GM21723 (cell line): ENCODE data around the gene SLC38A3.

ENCODE experiments used
- ATAC-seq: cut with Tn5 transposase; IDR thresholded peaks from one replicate; pipeline ENCODE4 v1.9.1; 2021; ENCODE audit warnings: mild to moderate bottlenecking, moderate library complexity; ENCODE audit not compliant: unreplicated experiment

Gene SLC38A3

DNA sequence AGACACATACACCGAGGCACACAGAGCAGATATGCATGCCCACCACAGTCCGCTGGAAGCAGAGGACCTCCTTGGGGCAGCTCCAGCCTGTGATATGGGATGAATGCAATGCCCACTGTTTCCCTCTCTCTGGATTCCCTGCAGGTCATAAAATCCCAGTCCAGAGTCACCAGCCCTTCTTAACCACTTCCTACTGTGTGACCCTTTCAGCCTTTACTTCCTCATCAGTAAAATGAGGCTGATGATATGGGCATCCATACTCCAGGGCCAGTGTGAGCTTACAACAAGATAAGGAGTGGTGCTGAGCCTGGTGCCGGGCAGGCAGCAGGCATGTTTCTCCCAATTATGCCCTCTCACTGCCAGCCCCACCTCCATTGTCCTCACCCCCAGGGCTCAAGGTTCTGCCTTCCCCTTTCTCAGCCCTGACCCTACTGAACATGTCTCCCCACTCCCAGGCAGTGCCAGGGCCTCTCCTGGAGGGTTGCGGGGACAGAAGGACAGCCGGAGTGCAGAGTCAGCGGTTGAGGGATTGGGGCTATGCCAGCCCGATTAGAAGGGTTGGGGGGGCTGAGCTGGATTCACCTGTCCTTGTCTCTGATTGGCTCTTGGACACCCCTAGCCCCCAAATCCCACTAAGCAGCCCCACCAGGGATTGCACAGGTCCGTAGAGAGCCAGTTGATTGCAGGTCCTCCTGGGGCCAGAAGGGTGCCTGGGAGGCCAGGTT lies 14.0 kb upstream of the SLC38A3 start, which contains the start of gene GNAT1:
Gene GNAT1, plus strand, starts transcription at position 675 of the 725 bp plus-strand sequence. CDS start 116 bp downstream, outside the sequence.
- ATAC-seq, result no peak

DNA sequence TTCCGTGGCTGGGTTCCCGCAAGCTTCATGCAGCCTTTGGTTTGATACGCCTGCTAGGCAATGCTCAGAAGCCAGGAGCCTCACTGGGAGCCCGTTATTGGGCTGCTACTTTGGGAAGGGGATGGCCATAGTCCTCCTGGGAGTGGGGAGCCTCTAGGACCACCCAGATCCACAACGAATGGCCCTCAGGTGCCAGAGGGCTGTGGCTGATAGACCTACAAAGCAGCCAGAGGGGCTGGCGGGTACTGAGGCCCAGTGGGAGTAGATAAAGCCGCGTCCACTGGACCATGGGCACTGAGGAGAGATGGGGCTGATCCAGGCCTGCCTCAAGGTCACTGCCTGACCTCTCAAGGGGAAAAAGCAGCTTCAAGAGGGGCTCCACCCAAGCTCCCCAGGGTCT lies 12.9 kb upstream of the SLC38A3 start:
- ATAC-seq, result no peak

DNA sequence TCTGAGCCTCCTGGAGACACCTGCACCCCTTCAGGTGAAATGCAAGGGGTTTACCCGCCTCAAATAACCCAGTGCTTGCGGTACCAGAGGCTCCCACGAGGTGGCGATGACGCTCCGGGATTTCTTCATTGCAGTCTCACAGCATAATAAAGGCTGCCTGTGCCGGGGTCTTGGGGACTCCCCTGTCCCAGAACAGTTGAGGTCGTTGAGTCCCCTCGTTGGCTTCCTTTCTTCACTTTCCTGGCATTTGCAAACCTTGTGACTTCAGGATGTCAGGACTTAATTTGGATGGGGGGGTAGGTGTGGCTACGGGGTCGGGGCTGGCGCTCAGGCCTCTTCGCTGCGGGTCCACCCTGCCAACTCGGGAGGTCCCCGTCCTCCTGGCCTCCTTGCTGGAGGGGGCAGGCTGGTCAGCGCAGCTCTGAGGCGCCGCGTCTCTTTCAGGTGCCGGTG lies 12.4 kb upstream of the SLC38A3 start:
- no peak for ATAC-seq

- ATAC-seq, result no peak
Observed at GRCh38 chr3:50193286-50193685, 11.8 kb upstream of the SLC38A3 start.

DNA sequence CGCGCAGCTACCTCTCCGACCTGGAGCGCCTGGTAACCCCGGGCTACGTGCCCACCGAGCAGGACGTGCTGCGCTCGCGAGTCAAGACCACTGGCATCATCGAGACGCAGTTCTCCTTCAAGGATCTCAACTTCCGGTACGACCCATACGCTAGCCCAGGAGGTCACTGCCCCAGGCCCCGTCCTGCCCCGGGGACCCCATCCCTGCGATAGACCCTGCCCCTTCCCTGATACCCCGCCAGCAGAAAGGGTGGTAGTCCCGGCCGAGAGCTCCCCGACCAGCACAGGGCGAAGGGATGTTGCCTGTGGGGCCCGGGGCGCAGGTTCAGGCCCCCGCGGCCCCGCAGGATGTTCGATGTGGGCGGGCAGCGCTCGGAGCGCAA lies 11.3 kb upstream of the SLC38A3 start:
- ATAC-seq, result no peak

- peak; percentile 72 for ATAC-seq
Observed at GRCh38 chr3:50194128-50194902, 10.8 kb upstream of the SLC38A3 start.

- ATAC-seq, result peak; percentile 36
Observed at GRCh38 chr3:50194903-50195500, 10.1 kb upstream of the SLC38A3 start.

DNA sequence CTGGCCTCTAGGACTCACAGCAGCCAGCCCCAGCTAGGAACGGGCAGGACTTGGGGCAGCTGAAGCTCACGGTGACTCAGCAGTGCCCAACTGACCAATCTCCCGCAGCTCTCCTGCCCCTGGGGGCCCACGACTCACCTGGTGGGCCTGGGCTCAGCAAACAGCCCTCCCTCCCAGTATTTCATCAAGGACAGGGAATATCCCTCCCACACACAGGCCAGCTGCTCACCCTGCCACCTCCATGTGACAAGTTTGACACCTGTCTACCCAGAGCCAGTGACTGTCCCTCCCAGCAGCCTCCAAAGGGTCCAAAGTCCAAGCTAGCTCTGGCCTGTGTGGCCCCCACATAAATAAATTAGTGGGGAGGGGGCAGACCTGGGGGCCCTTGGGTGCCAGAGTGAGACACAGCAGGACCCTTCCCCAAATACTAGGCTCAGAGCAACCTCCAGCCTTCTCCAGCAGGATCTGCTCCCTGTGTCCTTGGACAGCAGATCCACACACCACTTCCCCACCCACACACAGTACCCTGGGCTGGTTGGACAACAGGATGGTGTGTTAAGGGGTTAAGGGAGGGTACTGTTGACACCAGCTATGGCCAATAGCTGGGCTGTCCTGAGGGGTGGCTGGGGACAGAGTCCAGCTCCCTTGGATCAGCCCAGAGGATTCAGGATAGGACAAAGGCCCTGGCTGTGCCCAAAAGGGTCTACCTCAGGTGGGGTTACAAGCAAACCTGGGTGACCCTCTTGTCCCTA lies 9.4 kb upstream of the SLC38A3 start:
- ATAC-seq, result no peak

DNA sequence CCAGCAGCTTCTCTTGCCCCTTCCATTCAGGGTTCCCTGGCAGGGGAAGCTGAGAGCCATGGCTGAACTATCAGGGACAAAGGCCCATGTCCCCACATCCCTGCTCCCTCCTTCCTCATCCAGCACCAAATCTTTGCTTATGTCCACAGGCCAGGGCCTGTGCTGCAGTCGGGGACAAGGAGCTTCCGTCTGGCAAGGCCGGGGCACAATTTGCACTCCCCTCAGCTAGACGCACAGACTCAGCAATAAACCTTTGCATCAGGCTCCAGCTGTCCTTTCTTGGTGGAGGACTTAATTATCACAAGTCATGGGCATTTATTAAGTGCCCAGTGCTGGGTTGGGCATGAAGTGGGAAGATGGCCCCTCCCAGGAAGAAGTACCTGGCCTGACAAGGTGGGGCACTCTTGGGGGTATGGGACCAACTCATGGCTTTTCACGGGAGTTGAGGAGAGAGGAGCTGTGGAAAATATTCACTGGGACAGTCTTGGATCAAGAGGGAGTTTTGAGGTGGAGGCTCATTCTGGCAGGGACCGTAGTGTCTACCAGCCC lies 8.7 kb upstream of the SLC38A3 start:
- no peak for ATAC-seq

DNA sequence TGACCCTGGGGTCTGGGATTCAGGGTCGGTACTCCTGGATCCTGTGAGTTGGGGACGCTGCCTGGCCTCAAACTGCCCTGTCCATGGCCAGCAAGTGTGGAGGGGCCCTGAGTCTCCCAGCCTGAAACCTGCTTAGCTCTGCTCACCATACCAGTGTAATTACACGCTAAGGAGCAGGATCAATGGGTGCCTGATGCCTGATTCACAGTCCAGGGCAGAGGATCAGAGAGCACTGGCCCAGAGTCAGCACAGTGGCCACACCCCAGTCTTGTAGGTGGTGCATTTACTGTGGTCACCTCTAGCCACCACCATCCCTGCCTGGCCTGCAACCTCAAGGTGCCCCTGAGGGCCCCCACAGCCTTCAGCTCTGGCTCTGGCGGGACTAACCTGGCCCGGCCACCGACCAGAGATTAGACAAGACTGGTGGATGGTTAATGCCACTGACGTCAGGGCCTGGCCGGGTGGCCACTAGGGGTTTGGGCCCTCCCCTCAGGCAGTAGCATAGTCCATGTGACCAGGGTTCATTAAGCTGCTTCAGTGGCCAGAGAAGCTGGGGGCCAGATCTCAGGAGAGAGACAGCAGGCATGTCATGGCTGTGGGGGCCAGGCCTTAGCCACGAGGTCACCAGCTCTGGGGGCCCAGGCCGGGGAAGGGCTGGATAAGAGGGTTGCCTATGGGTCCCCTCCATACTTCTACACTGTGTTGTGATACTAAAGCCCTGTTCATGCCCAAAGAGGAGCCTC lies 3.3 kb upstream of the SLC38A3 start:
- ATAC-seq, result no peak

DNA sequence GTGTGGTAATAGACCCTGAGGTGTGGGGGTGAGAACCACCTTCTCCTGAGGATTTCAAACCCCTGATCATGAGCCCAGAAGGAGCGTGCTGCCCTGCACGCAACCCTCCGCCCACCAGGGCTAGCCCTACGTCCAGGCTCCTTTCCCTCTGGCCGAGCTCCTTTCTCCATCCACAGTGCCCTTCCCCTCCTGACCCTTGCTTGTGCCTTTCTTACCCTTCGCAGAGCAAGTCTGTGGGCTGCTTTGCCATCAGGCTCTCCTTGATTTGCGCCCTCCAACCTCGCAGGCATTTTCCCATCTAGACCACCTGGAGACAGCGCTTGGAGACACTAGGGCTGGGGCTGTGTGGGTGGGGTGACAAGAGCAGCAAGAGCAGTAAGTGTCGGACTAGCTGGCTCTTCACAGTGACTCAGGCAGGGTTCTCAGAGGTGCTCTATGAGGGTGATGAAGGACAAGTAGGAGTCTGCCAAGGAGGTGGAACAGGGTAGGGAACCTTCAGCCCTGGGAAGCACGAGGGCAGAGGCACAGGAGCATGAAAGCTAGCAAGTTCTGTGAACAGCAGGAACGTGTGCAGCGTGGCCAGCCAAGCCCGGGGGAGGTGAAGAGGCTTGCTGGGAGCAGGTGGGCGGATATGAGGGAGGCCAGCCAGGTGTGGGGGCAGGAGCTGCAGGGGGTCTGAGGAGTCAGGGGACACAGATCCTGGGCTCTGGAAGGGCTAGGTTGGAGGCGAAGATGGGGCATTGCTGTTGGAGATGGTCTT lies 2.5 kb upstream of the SLC38A3 start:
- no peak for ATAC-seq

DNA sequence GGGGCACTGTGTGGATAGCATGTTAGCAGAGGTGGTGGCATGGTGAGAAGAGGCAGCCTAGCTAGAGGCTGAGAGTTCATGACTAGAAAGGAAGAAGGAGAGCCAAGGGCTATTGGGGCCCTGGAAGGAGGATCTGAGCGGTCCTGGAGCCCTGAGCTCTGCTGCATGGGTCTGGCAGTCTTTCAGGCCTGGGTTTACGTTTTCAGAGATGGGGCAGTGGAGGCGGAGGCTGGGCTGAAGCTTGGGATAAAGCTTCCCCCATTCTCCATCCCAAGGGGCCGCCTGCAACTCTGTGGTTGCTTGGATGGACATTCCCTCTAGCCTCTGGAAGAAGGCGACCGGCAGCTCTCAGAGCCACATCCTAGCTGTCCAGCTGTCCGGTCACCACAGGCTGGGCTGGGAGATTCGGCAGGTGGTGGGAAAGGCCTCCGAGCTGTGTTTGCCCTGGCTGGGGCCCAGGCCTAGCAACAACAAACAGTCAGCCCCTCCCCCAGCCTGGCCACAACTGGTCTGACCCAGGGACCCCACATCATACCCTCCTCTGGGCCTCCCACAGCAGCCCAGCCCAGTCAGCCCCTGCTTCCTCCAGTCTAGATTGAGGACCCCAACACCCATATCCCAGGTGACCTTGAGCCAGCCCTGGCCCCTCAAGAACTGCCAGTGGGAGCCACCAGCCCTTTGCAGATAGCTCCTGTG lies 1.8 kb upstream of the SLC38A3 start:
- ATAC-seq, result no peak

- no peak for ATAC-seq
Observed at GRCh38 chr3:50203809-50204803, 965 bp upstream of the SLC38A3 start.

DNA sequence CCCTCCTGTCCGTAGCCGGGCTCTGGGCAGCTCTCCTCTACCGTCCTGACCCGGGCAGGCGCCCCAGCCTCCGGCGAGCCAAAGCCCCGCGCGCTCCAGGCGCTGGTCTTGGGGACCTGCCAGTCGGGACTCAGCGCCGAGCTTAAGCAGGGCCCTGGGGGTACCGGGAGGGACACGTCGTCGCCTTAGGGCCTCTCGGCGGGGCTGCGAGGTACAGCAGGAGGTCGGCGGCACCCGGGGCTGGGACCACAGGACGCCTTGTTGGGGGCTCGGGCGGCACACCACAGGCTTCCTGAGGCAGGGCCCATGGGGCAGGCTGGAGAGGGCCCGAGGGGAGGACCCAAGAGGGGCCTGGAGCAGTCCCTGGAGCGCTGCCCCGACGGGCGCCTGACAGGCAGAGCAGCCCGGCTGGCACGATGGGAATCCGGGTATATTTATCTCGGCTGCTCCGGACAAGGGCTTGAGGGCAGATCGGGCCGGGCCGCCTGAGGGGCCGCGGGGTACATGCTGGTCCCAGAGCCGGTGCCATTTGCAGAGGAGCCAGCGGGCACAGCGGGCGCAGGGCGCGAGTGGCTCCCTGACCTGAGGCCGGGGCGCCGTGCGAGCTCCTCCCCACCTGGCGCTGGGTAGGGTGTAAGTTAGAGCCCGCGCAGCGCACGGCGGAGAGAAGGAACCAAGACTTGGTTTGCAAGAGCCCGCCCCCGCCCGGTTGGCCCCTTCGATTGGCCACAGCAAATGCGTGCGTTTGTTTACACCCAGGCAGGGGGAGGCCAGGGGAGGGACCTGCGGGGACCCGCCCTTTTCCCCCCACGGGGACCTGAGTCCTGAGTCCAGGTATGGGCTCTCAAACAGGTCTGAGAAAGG lies 574 bp downstream of the SLC38A3 start:
- no peak for ATAC-seq

GRCh38 chr3:50207359-50208042 lies 2.4 kb downstream of the SLC38A3 start:
- ATAC-seq, result no peak
